ENCODE measurements around the gene CAMK2A. TPM values are rescaled to one million over a fixed set of nuclear protein-coding genes. Genes with fewer than 3 reads are reported as not detected.

CAMK2A gene
- total and polyA plus RNA-seq, 4 donors, result 0.31 to 2.7 (median 1.0) TPM

Other genes with a start within 250 kb of the CAMK2A start
- 10 to 100 TPM; 29.1 to 52.3 TPM for gene CSF1R, start 203.2 kb downstream of the CAMK2A start, total RNA-seq
- gene CSF1R, start 203.2 kb downstream of the CAMK2A start, polyA plus RNA-seq, result 10 to 100 TPM; 13.0 to 65.0 TPM
- gene PDGFRB, start 133.9 kb downstream of the CAMK2A start, total RNA-seq, result 100 to 1,000 TPM; 110 to 215 TPM
- gene PDGFRB, start 133.9 kb downstream of the CAMK2A start, polyA plus RNA-seq, result 10 to 100 TPM; 33.6 to 46.5 TPM
- gene CDX1, start 123.0 kb downstream of the CAMK2A start, total RNA-seq, result under 1 TPM; 0.25 to 0.43 TPM
- gene CDX1, start 123.0 kb downstream of the CAMK2A start, polyA plus RNA-seq, result under 1 TPM; 0.09 to 0.28 TPM
- gene SLC6A7, start 99.7 kb downstream of the CAMK2A start, total RNA-seq, result under 1 TPM in 1 of 2 donors, not detected in 1; 0.06 TPM
- gene SLC6A7, start 99.7 kb downstream of the CAMK2A start, polyA plus RNA-seq, result under 1 TPM; 0.02 to 0.03 TPM
- 10 to 100 TPM in 1 of 2 donors, 1 to 10 TPM in 1; 5.7 to 15.4 TPM for gene ARSI, start 13.1 kb upstream of the CAMK2A start, total RNA-seq
- 1 to 10 TPM in 1 of 2 donors, under 1 TPM in 1; 0.91 to 2.5 TPM for gene ARSI, start 13.1 kb upstream of the CAMK2A start, polyA plus RNA-seq
- gene TCOF1, start 67.9 kb upstream of the CAMK2A start, total RNA-seq, result 10 to 100 TPM; 17.0 to 25.3 TPM
- gene TCOF1, start 67.9 kb upstream of the CAMK2A start, polyA plus RNA-seq, result 10 to 100 TPM; 13.3 to 14.7 TPM
- gene CD74, start 123.1 kb upstream of the CAMK2A start, total RNA-seq, result 1,000 to 10,000 TPM; 1,061 to 2,819 TPM
- gene CD74, start 123.1 kb upstream of the CAMK2A start, polyA plus RNA-seq, result 1,000 to 10,000 TPM; 1,429 to 2,010 TPM
- gene RPS14, start 160.0 kb upstream of the CAMK2A start, total RNA-seq, result 1,000 to 10,000 TPM; 1,065 to 1,395 TPM
- 1,000 to 10,000 TPM; 3,509 to 4,623 TPM for gene RPS14, start 160.0 kb upstream of the CAMK2A start, polyA plus RNA-seq
- gene NDST1, start 218.4 kb upstream of the CAMK2A start, total RNA-seq, result 100 to 1,000 TPM in 1 of 2 donors, 10 to 100 TPM in 1; 71.6 to 145 TPM
- 10 to 100 TPM; 45.6 to 49.8 TPM for gene NDST1, start 218.4 kb upstream of the CAMK2A start, polyA plus RNA-seq